Osteoblast (primary cell): ENCODE results near the gene RPL38. TPM values are rescaled to one million over a fixed set of nuclear protein-coding genes. Genes with fewer than 3 reads are reported as not detected.

Source experiments
- DNase-seq: peaks from one replicate; pipeline ENCODE4 v3.0.0; 2011; ENCODE audit warnings: low spot score, mixed read lengths; ENCODE audit not compliant: insufficient read length; ENCODE audit errors: missing footprints
- H2AFZ ChIP-seq: 2 replicates; pipeline ENCODE4 v1.6.0; 2011; ENCODE audit warnings: mild to moderate bottlenecking, low read length
- H3K27ac ChIP-seq: 2 replicates; pipeline ENCODE4 v1.5.1; 2011; ENCODE audit warnings: mild to moderate bottlenecking, low read depth, low read length, moderate library complexity
- H3K27me3 ChIP-seq: 2 replicates; pipeline ENCODE4 v1.6.0; 2012; ENCODE audit warnings: mild to moderate bottlenecking, control low read depth, inconsistent platforms, low read length, moderate library complexity; ENCODE audit not compliant: insufficient read depth
- H3K36me3 ChIP-seq: 2 replicates; pipeline ENCODE4 v1.5.1; 2011; ENCODE audit warnings: mild to moderate bottlenecking, low read length, control low read depth, moderate library complexity; ENCODE audit not compliant: insufficient read depth
- H3K4me1 ChIP-seq: 2 replicates; pipeline ENCODE4 v1.5.1; 2011; ENCODE audit warnings: mild to moderate bottlenecking, low read length, control low read depth, moderate library complexity; ENCODE audit not compliant: insufficient read depth
- H3K4me2 ChIP-seq: 2 replicates; pipeline ENCODE4 v1.6.0; 2011; ENCODE audit warnings: mild to moderate bottlenecking, low read length; ENCODE audit not compliant: insufficient read depth
- H3K4me3 ChIP-seq: fragments of 200-600 bp; sonication (generic); 3 replicates; pipeline ENCODE4 v1.5.1; 2012; ENCODE audit warnings: mild to moderate bottlenecking, low read length, inconsistent platforms; ENCODE audit not compliant: insufficient read depth
- H3K79me2 ChIP-seq: 2 replicates; pipeline ENCODE4 v1.6.0; 2012; ENCODE audit warnings: mild to moderate bottlenecking, low read length, control low read depth, inconsistent platforms; ENCODE audit not compliant: insufficient read depth
- H3K9me3 ChIP-seq: 2 replicates; pipeline ENCODE4 v1.5.1; 2011; ENCODE audit warnings: low read depth, low read length, control low read depth
- H4K20me1 ChIP-seq: 2 replicates; pipeline ENCODE4 v1.6.0; 2012; ENCODE audit warnings: mild to moderate bottlenecking, low read length, control low read depth; ENCODE audit not compliant: insufficient read depth
- total RNA-seq: library from RNA; depleted of rRNA; stranded (reverse); fragments of >200 nt; gene quantifications from 2 replicates; pipeline ENCODE4 v1.2.3, GENCODE V29; 2012
- TF ChIP-seq, protein P1 (sequence below): IDR thresholded peaks from 2 replicates; pipeline ENCODE4 v1.5.1; 2011; ENCODE audit warnings: mild to moderate bottlenecking, low read depth, low read length, moderate library complexity; ENCODE audit errors: extremely low read depth

The RPL38 gene
- total RNA-seq, 1 donor = 470 TPM

GRCh38 chr17:74196541-74197317 is 6.7 kb upstream of the RPL38 start:
- Histone ChIP-seq H3K9me3 (no peaks in the 10 kb centered on the region), H3K36me3 (no peaks in the 10 kb centered on the region), H3K4me2 (no peak overlapping the region), H3K4me3 (no peak overlapping the region), H4K20me1 (no peaks in the 10 kb centered on the region), H3K79me2 (no peaks in the 10 kb centered on the region), H2AFZ (no peak overlapping the region), H3K27ac (no peak overlapping the region), H3K27me3 (peaks cover 30% of the 10 kb centered on the region), H3K4me1 (no peaks in the 10 kb centered on the region)
- DNase-seq = no peak
- TF ChIP-seq, protein P1, sequence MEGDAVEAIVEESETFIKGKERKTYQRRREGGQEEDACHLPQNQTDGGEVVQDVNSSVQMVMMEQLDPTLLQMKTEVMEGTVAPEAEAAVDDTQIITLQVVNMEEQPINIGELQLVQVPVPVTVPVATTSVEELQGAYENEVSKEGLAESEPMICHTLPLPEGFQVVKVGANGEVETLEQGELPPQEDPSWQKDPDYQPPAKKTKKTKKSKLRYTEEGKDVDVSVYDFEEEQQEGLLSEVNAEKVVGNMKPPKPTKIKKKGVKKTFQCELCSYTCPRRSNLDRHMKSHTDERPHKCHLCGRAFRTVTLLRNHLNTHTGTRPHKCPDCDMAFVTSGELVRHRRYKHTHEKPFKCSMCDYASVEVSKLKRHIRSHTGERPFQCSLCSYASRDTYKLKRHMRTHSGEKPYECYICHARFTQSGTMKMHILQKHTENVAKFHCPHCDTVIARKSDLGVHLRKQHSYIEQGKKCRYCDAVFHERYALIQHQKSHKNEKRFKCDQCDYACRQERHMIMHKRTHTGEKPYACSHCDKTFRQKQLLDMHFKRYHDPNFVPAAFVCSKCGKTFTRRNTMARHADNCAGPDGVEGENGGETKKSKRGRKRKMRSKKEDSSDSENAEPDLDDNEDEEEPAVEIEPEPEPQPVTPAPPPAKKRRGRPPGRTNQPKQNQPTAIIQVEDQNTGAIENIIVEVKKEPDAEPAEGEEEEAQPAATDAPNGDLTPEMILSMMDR = no peak

DNA sequence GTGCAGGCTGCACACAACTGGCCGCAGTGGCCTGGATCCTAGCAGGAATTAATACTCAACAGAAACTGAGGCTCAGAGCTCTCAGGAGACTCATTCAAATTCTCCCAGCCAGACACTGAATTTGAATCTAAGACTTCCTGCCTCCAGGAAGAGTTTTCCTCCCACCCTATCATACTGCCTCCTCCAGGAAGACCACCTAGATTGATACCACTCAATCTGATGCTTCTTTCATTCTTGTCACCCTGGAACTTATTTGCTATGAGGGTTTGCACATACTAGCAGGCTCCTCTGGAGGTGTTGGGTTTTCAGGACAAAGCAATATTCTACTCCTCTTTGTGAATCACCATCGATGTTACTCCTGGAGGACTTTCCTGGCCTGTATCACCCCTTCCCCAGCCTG is 5.7 kb upstream of the RPL38 start:
- no peaks in the 10 kb centered on the region for H3K9me3 ChIP-seq
- peaks cover 36% of the 10 kb centered on the region for H3K27me3 ChIP-seq
- H4K20me1 ChIP-seq = no peaks in the 10 kb centered on the region
- TF ChIP-seq, protein P1 = no peak
- no peaks in the 10 kb centered on the region for H3K79me2 ChIP-seq
- no peak overlapping the region for H2AFZ ChIP-seq
- no peaks in the 10 kb centered on the region for H3K4me1 ChIP-seq
- no peak overlapping the region for H3K27ac ChIP-seq
- H3K4me3 ChIP-seq = no peak overlapping the region
- no peaks in the 10 kb centered on the region for H3K36me3 ChIP-seq
- DNase-seq = no peak
- H3K4me2 ChIP-seq = no peak overlapping the region

DNA sequence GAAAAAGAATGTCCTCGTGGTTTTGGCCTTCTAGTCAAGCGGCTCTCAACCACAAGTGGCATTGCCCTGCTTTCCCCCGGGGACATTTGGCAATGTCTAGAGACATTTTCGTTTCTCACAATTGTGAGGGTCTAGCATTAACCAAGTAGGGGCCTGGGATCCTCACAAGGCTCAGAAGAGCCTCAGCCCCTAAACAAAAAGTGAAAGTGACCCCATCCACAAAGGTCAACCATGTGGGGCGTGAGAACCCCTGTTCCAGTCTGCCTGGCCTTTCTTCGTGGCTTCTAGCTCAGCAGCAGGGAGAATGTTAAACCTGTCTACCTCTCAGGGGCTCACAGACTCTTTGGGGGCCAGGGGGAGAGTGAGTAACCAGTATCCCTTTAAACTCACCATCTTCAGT is 4.8 kb upstream of the RPL38 start:
- peaks cover 2% of the 10 kb centered on the region for H3K79me2 ChIP-seq
- no peaks in the 10 kb centered on the region for H3K36me3 ChIP-seq
- no peak overlapping the region for H2AFZ ChIP-seq
- TF ChIP-seq, protein P1 = no peak
- DNase-seq = no peak
- H3K27me3 ChIP-seq = peaks cover 36% of the 10 kb centered on the region
- H4K20me1 ChIP-seq = no peaks in the 10 kb centered on the region
- H3K9me3 ChIP-seq = no peaks in the 10 kb centered on the region
- no peak overlapping the region for H3K27ac ChIP-seq
- H3K4me2 ChIP-seq = no peak overlapping the region
- no peaks in the 10 kb centered on the region for H3K4me1 ChIP-seq
- H3K4me3 ChIP-seq = no peak overlapping the region

- DNase-seq = peak; percentile 96
- no peak overlapping the region for H3K4me3 ChIP-seq
- no peak overlapping the region for H3K27ac ChIP-seq
- no peaks in the 10 kb centered on the region for H3K36me3 ChIP-seq
- peaks cover 33% of the 10 kb centered on the region for H3K27me3 ChIP-seq
- H3K9me3 ChIP-seq = no peaks in the 10 kb centered on the region
- TF ChIP-seq, protein P1 = peak; percentile 91
- peak overlapping the region; percentile 68 for H3K4me2 ChIP-seq
- peaks cover 7% of the 10 kb centered on the region for H4K20me1 ChIP-seq
- H2AFZ ChIP-seq = peak overlapping the region; percentile 59
- peaks cover 10% of the 10 kb centered on the region for H3K79me2 ChIP-seq
- H3K4me1 ChIP-seq = peaks cover 4% of the 10 kb centered on the region
Observed at GRCh38 chr17:74199306-74200092, 4.0 kb upstream of the RPL38 start.
